Measurements from ENCODE around the gene FAM171A1.

GRCh38 chr10:15347150-15347549, 23.9 kb downstream of the FAM171A1 start:
- no peak for TF ChIP-seq CTCF (IDR thresholded peaks at IDR 0.05)
- TF ChIP-seq EP300 (IDR thresholded peaks at IDR 0.05), result no peak
- no peak for TF ChIP-seq POLR2A (IDR thresholded peaks at IDR 0.05)
- TF ChIP-seq POLR2AphosphoS5 (IDR thresholded peaks at IDR 0.05), result no peak
